OCI-LY3 (cell line): ENCODE measurements around the gene NPHS1.
"Not testable (repeated sequence)": the region's sequence is repeated elsewhere in the genome, so short reads cannot be mapped to it uniquely, and the experiment has no call there.

Experiments used
- H2AFZ ChIP-seq: fragments of 200-600, 300-600 bp; shearing (Covaris generic); 2 replicates; pipeline ENCODE4 v1.6.0; 2014; ENCODE audit warnings: antibody characterized with exemption, low read depth, low read length
- H3K27ac ChIP-seq: fragments of 200-600, 300-600 bp; sonication (generic); 2 replicates; pipeline ENCODE4 v1.5.1; 2014; ENCODE audit warnings: mild to moderate bottlenecking, low read length, moderate library complexity, mixed read lengths
- H3K27me3 ChIP-seq: fragments of 200-600, 300-600 bp; sonication (generic); 2 replicates; pipeline ENCODE4 v1.6.1; 2014; ENCODE audit warnings: low read depth, low read length, mixed read lengths
- H3K36me3 ChIP-seq: fragments of 200-600, 300-600 bp; sonication (generic); replicated peaks from 2 replicates; pipeline ENCODE3; 2014; ENCODE audit warnings: low read depth, low read length, mixed read lengths
- H3K4me1 ChIP-seq: fragments of 300-600, 200-600 bp; sonication (generic); 2 replicates; pipeline ENCODE4 v1.6.1; 2014; ENCODE audit warnings: low read length, mixed read lengths
- H3K4me2 ChIP-seq: fragments of 200-600, 300-600 bp; sonication (generic); 2 replicates; pipeline ENCODE4 v1.6.1; 2014; ENCODE audit warnings: low read length, mixed read lengths
- H3K4me3 ChIP-seq: fragments of 300-600, 200-600 bp; sonication (generic); 2 replicates; pipeline ENCODE4 v1.5.1; 2014; ENCODE audit warnings: antibody characterized with exemption, mild to moderate bottlenecking, low read length, moderate library complexity
- H3K79me2 ChIP-seq: fragments of 300-600, 200-600 bp; shearing (Covaris generic); 2 replicates; pipeline ENCODE4 v1.6.1; 2014; ENCODE audit warnings: mild to moderate bottlenecking, low read length, mixed read lengths
- H3K9ac ChIP-seq: fragments of 300-600, 200-600 bp; shearing (Covaris generic); 2 replicates; pipeline ENCODE4 v1.6.0; 2014; ENCODE audit warnings: mild to moderate bottlenecking, low read length, moderate library complexity
- H3K9me3 ChIP-seq: fragments of 200-600, 300-600 bp; shearing (Covaris generic); 2 replicates; pipeline ENCODE4 v1.6.1; 2014; ENCODE audit warnings: low read length, mixed read lengths; ENCODE audit not compliant: insufficient read depth
- H4K20me1 ChIP-seq: fragments of 200-600, 300-600 bp; sonication (generic); 2 replicates; pipeline ENCODE4 v1.6.1; 2016; ENCODE audit warnings: low read length, mixed read lengths; ENCODE audit not compliant: insufficient read depth
- EZH2phosphoT487 ChIP-seq: fragments of 200-600 bp; shearing (Covaris generic); IDR thresholded peaks from 2 replicates; pipeline ENCODE4 v1.6.1; 2018; ENCODE audit warnings: antibody characterized with exemption, mixed run types, low read depth
- TF ChIP-seq, protein P1 (sequence below): fragments of 200-600, 300-600 bp; sonication (generic); IDR thresholded peaks from 2 replicates; pipeline ENCODE4 v1.5.1; 2014; ENCODE audit warnings: antibody characterized with exemption, low read length, low read depth

The NPHS1 gene

DNA sequence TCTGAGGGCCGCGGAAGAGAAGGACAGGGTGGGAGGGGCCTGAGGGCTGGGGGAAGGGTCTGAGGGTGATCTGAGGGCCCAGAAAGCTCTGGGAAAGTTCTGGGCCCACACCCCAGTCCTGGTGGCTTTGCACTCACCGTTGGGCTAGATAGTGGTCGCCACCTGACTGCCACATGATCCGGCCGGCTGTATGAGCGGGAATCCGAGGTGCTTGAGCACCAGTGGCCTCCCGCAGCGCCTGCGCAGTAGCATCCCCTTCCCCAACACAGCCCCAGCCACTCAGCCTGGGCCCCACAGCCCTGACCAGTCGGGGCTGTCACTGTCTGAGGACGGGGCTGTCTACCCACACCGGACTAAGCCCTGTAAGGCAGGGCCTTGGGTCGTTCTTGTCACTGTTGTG lies 54.6 kb downstream of the NPHS1 start:
- no peak overlapping the region for H3K4me2 ChIP-seq
- H3K27me3 ChIP-seq = no peaks in the 10 kb centered on the region; the same call in 1 of the 2 replicates
- no peaks in the 10 kb centered on the region for H3K4me1 ChIP-seq
- no peaks in the 10 kb centered on the region for H4K20me1 ChIP-seq
- no peaks in the 10 kb centered on the region for H3K9me3 ChIP-seq
- TF ChIP-seq, protein P1, sequence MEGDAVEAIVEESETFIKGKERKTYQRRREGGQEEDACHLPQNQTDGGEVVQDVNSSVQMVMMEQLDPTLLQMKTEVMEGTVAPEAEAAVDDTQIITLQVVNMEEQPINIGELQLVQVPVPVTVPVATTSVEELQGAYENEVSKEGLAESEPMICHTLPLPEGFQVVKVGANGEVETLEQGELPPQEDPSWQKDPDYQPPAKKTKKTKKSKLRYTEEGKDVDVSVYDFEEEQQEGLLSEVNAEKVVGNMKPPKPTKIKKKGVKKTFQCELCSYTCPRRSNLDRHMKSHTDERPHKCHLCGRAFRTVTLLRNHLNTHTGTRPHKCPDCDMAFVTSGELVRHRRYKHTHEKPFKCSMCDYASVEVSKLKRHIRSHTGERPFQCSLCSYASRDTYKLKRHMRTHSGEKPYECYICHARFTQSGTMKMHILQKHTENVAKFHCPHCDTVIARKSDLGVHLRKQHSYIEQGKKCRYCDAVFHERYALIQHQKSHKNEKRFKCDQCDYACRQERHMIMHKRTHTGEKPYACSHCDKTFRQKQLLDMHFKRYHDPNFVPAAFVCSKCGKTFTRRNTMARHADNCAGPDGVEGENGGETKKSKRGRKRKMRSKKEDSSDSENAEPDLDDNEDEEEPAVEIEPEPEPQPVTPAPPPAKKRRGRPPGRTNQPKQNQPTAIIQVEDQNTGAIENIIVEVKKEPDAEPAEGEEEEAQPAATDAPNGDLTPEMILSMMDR = no peak
- no peak for TF ChIP-seq EZH2phosphoT487
- H3K36me3 ChIP-seq = no peaks in the 10 kb centered on the region
- H3K27ac ChIP-seq = no peak overlapping the region
- no peak overlapping the region for H3K9ac ChIP-seq
- no peak overlapping the region for H2AFZ ChIP-seq
- no peaks in the 10 kb centered on the region for H3K79me2 ChIP-seq
- no peak overlapping the region for H3K4me3 ChIP-seq

DNA sequence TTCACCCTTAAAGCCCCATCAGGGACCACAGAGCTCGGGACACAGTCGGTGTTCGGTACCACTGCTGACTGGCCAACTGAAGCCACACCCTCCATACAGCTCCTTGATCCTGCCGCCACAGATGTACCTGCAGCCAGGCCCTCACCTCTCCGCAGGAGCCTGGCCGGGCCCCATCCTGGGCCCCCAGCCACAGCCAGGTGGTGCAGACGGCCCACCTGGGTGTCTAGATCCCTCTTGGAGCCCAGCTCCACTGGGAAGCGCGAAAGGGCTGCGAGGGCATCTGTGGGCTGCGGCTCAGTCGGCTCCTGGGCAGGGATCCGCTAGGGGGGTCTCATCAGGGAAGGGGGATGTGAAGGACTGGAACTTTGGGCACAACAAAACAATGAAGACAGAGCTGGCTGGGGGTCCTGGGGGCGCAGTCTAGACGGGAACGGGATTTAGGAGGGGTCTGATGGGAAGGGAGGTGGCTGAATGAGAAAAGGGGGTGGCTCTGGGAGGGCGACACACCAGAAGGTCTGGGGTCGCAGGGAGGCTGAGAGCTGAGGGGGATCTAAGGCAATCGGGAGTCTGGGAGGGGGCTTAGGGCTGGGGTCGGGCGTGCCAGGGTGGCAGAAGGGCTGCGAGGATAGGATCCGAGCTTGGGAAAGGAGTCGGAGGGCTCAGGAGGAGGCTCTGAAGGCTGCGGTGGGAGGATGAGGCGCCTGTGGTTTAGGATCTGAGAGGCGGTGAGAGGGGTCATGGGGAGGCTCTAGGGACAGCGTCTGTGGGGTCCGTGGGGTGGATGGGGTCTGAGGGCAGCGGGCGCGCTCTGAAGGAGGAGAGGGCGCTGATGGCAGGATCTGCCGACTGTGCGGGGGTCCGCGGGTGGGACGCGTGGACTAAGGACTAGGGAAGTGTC lies 55.4 kb downstream of the NPHS1 start:
- Histone ChIP-seq H3K4me2 (no peak overlapping the region), H3K9me3 (no peaks in the 10 kb centered on the region), H3K4me3 (no peak overlapping the region), H2AFZ (no peak overlapping the region), H3K9ac (no peak overlapping the region), H3K27ac (no peak overlapping the region), H4K20me1 (no peaks in the 10 kb centered on the region), H3K79me2 (no peaks in the 10 kb centered on the region), H3K36me3 (no peaks in the 10 kb centered on the region), H3K4me1 (no peaks in the 10 kb centered on the region), H3K27me3 (no peaks in the 10 kb centered on the region; the same call in 1 of the 2 replicates)
- TF ChIP-seq, protein P1 = no peak
- no peak for TF ChIP-seq EZH2phosphoT487

DNA sequence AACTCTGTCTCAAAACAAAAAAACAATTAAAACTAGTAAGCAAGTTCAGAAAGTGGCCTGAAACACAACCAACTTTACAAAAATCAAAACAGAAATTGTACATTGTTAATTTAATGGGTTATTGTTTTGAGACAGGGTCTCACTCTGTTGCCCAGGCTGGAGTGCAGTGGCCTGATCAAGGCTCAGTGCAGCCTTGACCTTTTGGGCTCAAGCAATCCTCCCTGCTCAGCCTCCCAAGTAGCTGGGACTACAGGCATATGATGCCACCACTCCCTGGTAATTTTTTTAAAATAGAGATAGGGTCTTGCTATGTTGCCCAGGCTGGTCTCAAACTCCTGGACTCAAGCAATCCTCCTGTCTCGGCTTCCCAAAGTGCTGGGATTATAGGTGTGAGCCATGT lies 56.7 kb downstream of the NPHS1 start:
- not testable (repeated sequence) for H3K36me3 ChIP-seq, H3K9ac ChIP-seq, H3K79me2 ChIP-seq, H3K9me3 ChIP-seq, H4K20me1 ChIP-seq, H2AFZ ChIP-seq, H3K27me3 ChIP-seq, H3K27ac ChIP-seq, H3K4me2 ChIP-seq, H3K4me3 ChIP-seq, H3K4me1 ChIP-seq

DNA sequence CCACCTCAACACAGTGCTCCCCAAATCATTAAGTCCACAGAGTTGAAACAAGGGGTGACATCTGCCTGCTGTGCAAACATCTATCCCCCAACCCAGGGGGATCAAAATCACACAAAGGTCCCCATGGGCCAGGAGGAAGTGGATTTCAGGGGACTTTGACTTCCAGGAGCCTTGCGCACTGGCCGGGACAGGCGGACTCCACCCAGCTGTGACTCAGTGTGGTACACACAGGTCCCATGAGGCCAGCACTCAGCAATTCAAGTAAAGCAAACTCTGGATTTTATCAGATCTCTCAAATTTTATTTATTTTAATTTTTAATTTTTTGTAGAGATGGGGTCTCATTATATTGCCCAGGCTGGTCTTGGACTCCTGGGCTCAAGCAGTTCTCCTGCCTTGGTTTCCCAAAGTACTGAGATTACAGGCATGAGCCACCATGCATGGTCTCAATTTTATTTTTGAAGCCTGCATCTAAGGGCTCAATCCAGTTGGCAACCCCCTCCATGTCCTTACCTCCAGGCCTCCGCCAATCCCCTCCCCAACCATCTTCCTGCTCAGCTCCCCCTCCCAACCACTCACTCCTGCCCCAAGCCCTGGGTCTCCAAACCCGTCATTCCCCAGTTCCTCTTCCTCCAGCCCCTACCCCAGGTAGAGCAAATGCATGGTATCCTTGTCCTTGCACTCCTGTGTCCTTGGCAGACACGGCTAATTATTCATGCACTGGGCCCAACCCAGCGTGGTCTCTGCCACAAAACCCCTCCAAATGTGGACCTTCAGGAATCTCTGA lies 58.7 kb downstream of the NPHS1 start:
- TF ChIP-seq EZH2phosphoT487 = no peak
- TF ChIP-seq, protein P1 = no peak
- no peaks in the 10 kb centered on the region for H3K36me3 ChIP-seq
- no peaks in the 10 kb centered on the region for H4K20me1 ChIP-seq
- H3K4me2 ChIP-seq = no peak overlapping the region
- H3K4me3 ChIP-seq = no peak overlapping the region
- H3K9ac ChIP-seq = no peak overlapping the region
- H3K4me1 ChIP-seq = no peaks in the 10 kb centered on the region; the same call in 1 of the 2 replicates
- no peaks in the 10 kb centered on the region for H3K79me2 ChIP-seq
- H3K9me3 ChIP-seq = no peaks in the 10 kb centered on the region
- H3K27me3 ChIP-seq = no peaks in the 10 kb centered on the region; the same call in 1 of the 2 replicates
- H2AFZ ChIP-seq = no peak overlapping the region
- no peak overlapping the region for H3K27ac ChIP-seq
